Vagina (tissue), 2 donors: Measurements from ENCODE around the gene GFAP.
"Not testable (repeated sequence)": the region's sequence is repeated elsewhere in the genome, so short reads cannot be mapped to it uniquely, and the experiment has no call there.

Source experiments
- POLR2A ChIP-seq, 2 donors: fragments of 450-650 bp; IDR thresholded peaks; one replicate each; pipeline ENCODE4 v1.6.1; 2017; ENCODE audit warnings: antibody characterized with exemption in 2 of 2, mild to moderate bottlenecking in 2 of 2, moderate library complexity in 2 of 2
- POLR2AphosphoS5 ChIP-seq, 2 donors: sonication (generic); formaldehyde crosslinking; IDR thresholded peaks; one replicate each; pipeline ENCODE4 v1.9.0; 2017; ENCODE audit warnings: antibody characterized with exemption in 2 of 2, mild to moderate bottlenecking in 2 of 2, low read depth in 1 of 2; ENCODE audit not compliant: insufficient read depth in 1 of 2

DNA sequence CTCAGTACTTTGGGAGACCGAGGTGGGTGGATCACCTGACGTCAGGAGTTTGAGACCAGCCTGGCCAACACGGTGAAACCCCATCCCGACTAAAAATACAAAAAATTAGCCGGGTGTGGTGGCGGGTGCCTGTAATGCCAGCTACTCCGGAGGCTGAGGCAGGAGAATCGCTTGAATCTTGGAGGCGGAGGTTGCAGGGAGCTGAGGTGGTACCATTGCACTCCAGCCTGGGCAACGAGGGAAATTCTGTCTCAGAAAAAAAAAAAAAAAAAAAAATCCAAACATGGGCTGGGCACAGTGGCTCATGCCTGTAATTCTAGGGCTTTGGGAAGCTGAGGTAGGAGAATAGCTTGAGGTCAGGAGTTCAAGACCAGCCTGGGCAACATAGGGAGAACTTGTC is 30.4 kb upstream of the GFAP start:
- TF ChIP-seq POLR2A (IDR thresholded peaks at IDR 0.05); POLR2AphosphoS5 (IDR thresholded peaks at IDR 0.05; ENCODE audit: insufficient read depth in 1 of 2, low read depth in 1 of 2): not testable (repeated sequence)
